Ovary (tissue), 3 donors: ENCODE data around the gene CDO1.

Experiments
- POLR2A ChIP-seq: fragments of 450-650 bp; IDR thresholded peaks from one replicate; pipeline ENCODE4 v1.6.1; 2017; ENCODE audit warnings: antibody characterized with exemption, mild to moderate bottlenecking, moderate library complexity
- TF ChIP-seq, protein P1 (sequence below), 3 donors: fragments of 450-650 bp in 2 of 3; fragments of 200-600 bp in 1 of 3; IDR thresholded peaks; one replicate each; pipeline versions ENCODE4 v1.5.1 to v1.8.0; 2016 to 2022; ENCODE audit warnings: antibody characterized with exemption in 3 of 3, mild to moderate bottlenecking in 1 of 3
- donor health status: DM: no; HTN: no; CAD: no.

DNA sequence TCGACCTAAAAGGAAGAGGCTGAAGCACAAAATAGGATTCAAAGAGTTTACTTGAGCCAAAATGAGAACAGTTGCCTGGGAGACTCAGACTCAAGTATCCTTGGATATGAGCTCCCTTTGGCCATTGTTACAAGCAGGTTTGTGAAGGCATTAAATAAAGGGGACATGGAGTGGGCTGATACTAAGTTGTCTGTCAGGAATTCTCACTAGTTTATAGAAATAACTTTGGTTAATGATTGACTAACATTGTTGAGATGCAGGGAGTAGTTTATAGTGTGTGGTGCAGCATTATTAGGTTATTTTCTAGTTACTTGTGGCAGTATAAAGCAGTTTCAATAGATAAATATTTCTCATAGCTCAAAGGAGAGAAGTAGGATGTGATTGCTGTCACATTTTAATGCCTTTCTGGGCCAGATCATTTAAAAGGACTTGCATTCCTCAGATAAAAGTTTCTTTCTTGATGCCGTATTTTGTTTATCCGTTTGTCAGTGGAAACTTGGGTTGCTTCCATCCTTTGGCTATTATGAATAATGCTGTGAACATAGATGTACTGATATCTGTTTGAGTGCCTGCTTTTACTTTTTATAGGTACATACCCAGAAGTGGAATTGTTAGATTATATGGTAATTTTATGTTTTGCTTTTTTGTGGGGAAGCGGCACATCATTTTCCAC lies 34.4 kb upstream of the CDO1 start:
- TF ChIP-seq, protein P1, sequence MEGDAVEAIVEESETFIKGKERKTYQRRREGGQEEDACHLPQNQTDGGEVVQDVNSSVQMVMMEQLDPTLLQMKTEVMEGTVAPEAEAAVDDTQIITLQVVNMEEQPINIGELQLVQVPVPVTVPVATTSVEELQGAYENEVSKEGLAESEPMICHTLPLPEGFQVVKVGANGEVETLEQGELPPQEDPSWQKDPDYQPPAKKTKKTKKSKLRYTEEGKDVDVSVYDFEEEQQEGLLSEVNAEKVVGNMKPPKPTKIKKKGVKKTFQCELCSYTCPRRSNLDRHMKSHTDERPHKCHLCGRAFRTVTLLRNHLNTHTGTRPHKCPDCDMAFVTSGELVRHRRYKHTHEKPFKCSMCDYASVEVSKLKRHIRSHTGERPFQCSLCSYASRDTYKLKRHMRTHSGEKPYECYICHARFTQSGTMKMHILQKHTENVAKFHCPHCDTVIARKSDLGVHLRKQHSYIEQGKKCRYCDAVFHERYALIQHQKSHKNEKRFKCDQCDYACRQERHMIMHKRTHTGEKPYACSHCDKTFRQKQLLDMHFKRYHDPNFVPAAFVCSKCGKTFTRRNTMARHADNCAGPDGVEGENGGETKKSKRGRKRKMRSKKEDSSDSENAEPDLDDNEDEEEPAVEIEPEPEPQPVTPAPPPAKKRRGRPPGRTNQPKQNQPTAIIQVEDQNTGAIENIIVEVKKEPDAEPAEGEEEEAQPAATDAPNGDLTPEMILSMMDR (IDR thresholded peaks at IDR 0.05) = no peak
- no peak for TF ChIP-seq POLR2A
